HCT116 (cell line): ENCODE data around the gene GCNT2. TPM values are rescaled to one million over a fixed set of nuclear protein-coding genes. Genes with fewer than 3 reads are reported as not detected.
"Not testable (repeated sequence)": the region's sequence is repeated elsewhere in the genome, so short reads cannot be mapped to it uniquely, and the experiment has no call there.

ENCODE experiments used
- ATAC-seq: fragments of 200-7000 bp; cut with Tn5 transposase; 2 replicates; pipeline ENCODE4 v1.9.1; 2020; ENCODE audit warnings: mild to moderate bottlenecking, moderate library complexity
- BruUV-seq: library from RNA; stranded (reverse); fragments of 400-500 nt; replicated peaks from 2 replicates; lab custom pipeline; 2021; lab: Mats Ljungman, UMichigan
- CTCF ChIA-PET: fragments of 300-600 bp; sonication (Branson Sonifier 250); formaldehyde crosslinking; loops from one replicate; lab custom pipeline; 2021; ENCODE audit warnings: antibody characterized with exemption; lab: Charles Lee
- POLR2A ChIA-PET: fragments of 300-600, 350-600 bp; sonication (Branson Sonifier 250); formaldehyde crosslinking; loops from one replicate; lab custom pipeline; 2021; ENCODE audit warnings: antibody characterized with exemption; lab: Charles Lee
- RAD21 ChIA-PET, 2 experiments: fragments of 300-600 bp; sonication (Branson Sonifier 250); formaldehyde crosslinking; loops; one replicate each; lab custom pipeline; 2023; ENCODE audit warnings: low total read pairs in 2 of 2; ENCODE audit not compliant: uncharacterized antibody in 2 of 2, unreplicated experiment in 2 of 2, low non-redundant PET in 1 of 2; lab: Charles Lee
- DNase-seq: peaks from one replicate; pipeline ENCODE4 v3.0.0-alpha.2; 2010; ENCODE audit warnings: low read depth, low spot score
- H2AFZ ChIP-seq: fragments of 200-600 bp; shearing (Covaris generic), sonication (generic); 2 replicates; pipeline ENCODE4 v1.6.1; 2017; ENCODE audit warnings: low read depth, mixed run types, mixed read lengths, antibody characterized with exemption, low read length; ENCODE audit not compliant: poor library complexity, severe bottlenecking
- H3K27ac ChIP-seq: 2 replicates; pipeline ENCODE4 v1.5.1; 2012; ENCODE audit warnings: low read depth, low read length
- H3K27me3 ChIP-seq: fragments of 200-600 bp; sonication (generic); 2 replicates; pipeline ENCODE4 v1.6.1; 2016; ENCODE audit warnings: mixed run types, low read length, mixed read lengths; ENCODE audit not compliant: insufficient read depth
- H3K36me3 ChIP-seq, 2 experiments: fragments of 200-500 bp in 1 of 2; fragments of 200-600 bp in 1 of 2; sonication (Bioruptor generic) in 1 of 2; sonication (generic) in 1 of 2; 2 replicates each; pipeline versions ENCODE4 v1.5.1 to v1.6.1; 2014 to 2016; ENCODE audit warnings: low read length in 2 of 2, inconsistent platforms in 1 of 2, mixed read lengths in 1 of 2, mixed run types in 1 of 2; ENCODE audit not compliant: insufficient read depth in 2 of 2, control insufficient read depth in 1 of 2
- H3K4me1 ChIP-seq, 2 experiments: fragments of 200-600 bp in 1 of 2; sonication (generic) in 1 of 2; 2 replicates each; pipeline versions ENCODE4 v1.5.1 to v1.6.1; 2012 to 2017; ENCODE audit warnings: low read length in 2 of 2, inconsistent platforms in 1 of 2, mild to moderate bottlenecking in 1 of 2, mixed read lengths in 1 of 2, mixed run types in 1 of 2, moderate library complexity in 1 of 2; ENCODE audit not compliant: insufficient read depth in 2 of 2, control insufficient read depth in 1 of 2
- H3K4me2 ChIP-seq: fragments of 200-600 bp; sonication (generic); 2 replicates; pipeline ENCODE4 v1.6.1; 2017; ENCODE audit warnings: mixed run types, low read length, mixed read lengths
- H3K4me3 ChIP-seq, 2 experiments: fragments of 200-600 bp in 1 of 2; sonication (generic) in 1 of 2; replicated peaks in 1 of 2; 2 replicates each; pipeline ENCODE4 v1.5.1; 2011 to 2016; ENCODE audit warnings: low read length in 2 of 2, control low read depth in 1 of 2, low read depth in 1 of 2, mild to moderate bottlenecking in 1 of 2, mixed read lengths in 1 of 2, mixed run types in 1 of 2
- H3K79me2 ChIP-seq: fragments of 200-600 bp; sonication (generic); 2 replicates; pipeline ENCODE4 v1.6.1; 2017; ENCODE audit warnings: mild to moderate bottlenecking, mixed run types, low read length, moderate library complexity, mixed read lengths; ENCODE audit not compliant: insufficient read depth
- H3K9ac ChIP-seq: fragments of 200-600 bp; sonication (generic); 2 replicates; pipeline ENCODE4 v1.6.1; 2016; ENCODE audit warnings: low read length, mixed read lengths
- H3K9me2 ChIP-seq: fragments of 200-600 bp; sonication (generic), shearing (Covaris generic); 2 replicates; pipeline ENCODE4 v1.6.1; 2017; ENCODE audit warnings: mixed run types, mild to moderate bottlenecking, moderate library complexity; ENCODE audit not compliant: insufficient read depth
- H3K9me3 ChIP-seq, 2 experiments: fragments of 200-500 bp in 1 of 2; fragments of 200-600 bp in 1 of 2; sonication (Bioruptor generic) in 1 of 2; sonication (generic) in 1 of 2; 2 replicates each; pipeline ENCODE4 v1.6.1; 2014 to 2017; ENCODE audit warnings: low read length in 2 of 2, mixed read lengths in 2 of 2, inconsistent platforms in 1 of 2, low read depth in 1 of 2, mild to moderate bottlenecking in 1 of 2, mixed run types in 1 of 2, moderate library complexity in 1 of 2; ENCODE audit not compliant: control insufficient read depth in 1 of 2, insufficient read depth in 1 of 2
- H4K20me1 ChIP-seq: fragments of 200-600 bp; sonication (generic), shearing (Covaris generic); 2 replicates; pipeline ENCODE4 v1.6.1; 2017; ENCODE audit warnings: mixed run types, mild to moderate bottlenecking, moderate library complexity; ENCODE audit not compliant: insufficient read depth
- FOSL1 ChIP-seq: IDR thresholded peaks from 2 replicates; pipeline ENCODE4 v1.6.1; 2012; ENCODE audit warnings: low read depth
- REST ChIP-seq: IDR thresholded peaks from 2 replicates; pipeline ENCODE4 v1.6.1; 2012; ENCODE audit warnings: low read depth
- ZFX ChIP-seq: fragments of 450-650 bp; IDR thresholded peaks from 2 replicates; pipeline ENCODE4 v1.6.1; 2017
- ZNF274 ChIP-seq: fragments of 200-500 bp; sonication (Bioruptor generic); IDR thresholded peaks from 2 replicates; pipeline ENCODE4 v1.6.1; 2014; ENCODE audit warnings: mild to moderate bottlenecking, low read depth, low read length, inconsistent platforms
- intact Hi-C: fragments of 100-400 bp; cut with micrococcal nuclease; formaldehyde crosslinking; loops from 2 replicates; pipeline ENCODE4 v1.10.0; 2022
- total RNA-seq: library from RNA; stranded (reverse); gene quantifications from one replicate; pipeline ENCODE4 v1.2.1, GENCODE V29; 2021; ENCODE audit not compliant: unreplicated experiment

GCNT2 gene
- total RNA-seq, 1 experiment from 2014 or later, result 0.74 TPM

GRCh38 chr6:10567256-10568026, 46.3 kb downstream of the GCNT2 start:
- TF ChIP-seq ZFX, result no peak
- no peak for TF ChIP-seq REST
- no peaks in the 10 kb centered on the region for H4K20me1 ChIP-seq
- H3K27me3 ChIP-seq, result no peaks in the 10 kb centered on the region
- ChIA-PET CTCF (no interaction called here), POLR2A (no interaction called here), RAD21 (no interaction called here)
- ATAC-seq, result peak; percentile 17; the same call in 1 of the 2 replicates
- no peak overlapping the region for H2AFZ ChIP-seq
- no peak overlapping the region for H3K27ac ChIP-seq
- H3K9me3 ChIP-seq, result no peaks in the 10 kb centered on the region
- no TSS peak for BruUV-seq
- no peaks in the 10 kb centered on the region for H3K9me2 ChIP-seq
- H3K79me2 ChIP-seq, result no peaks in the 10 kb centered on the region
- H3K9ac ChIP-seq, result no peak overlapping the region
- no peak overlapping the region for H3K4me2 ChIP-seq
- intact Hi-C loops, result no loop called here
- H3K4me3 ChIP-seq, result no peak overlapping the region
- DNase-seq, result no peak
- no peaks in the 10 kb centered on the region for H3K4me1 ChIP-seq
- H3K36me3 ChIP-seq, result no peaks in the 10 kb centered on the region

GRCh38 chr6:10569392-10570127, 48.4 kb downstream of the GCNT2 start:
- Histone ChIP-seq H3K4me2 (no peak overlapping the region), H3K9me2 (no peaks in the 10 kb centered on the region), H3K36me3 (no peaks in the 10 kb centered on the region), H3K9me3 (no peaks in the 10 kb centered on the region), H3K27ac (no peak overlapping the region), H2AFZ (no peak overlapping the region), H3K4me1 (peaks cover 3% of the 10 kb centered on the region in 2 experiments; a peak in 1 of 4 replicates), H3K79me2 (no peaks in the 10 kb centered on the region), H3K4me3 (no peak overlapping the region), H3K27me3 (no peaks in the 10 kb centered on the region)
- DNase-seq, result no peak
- intact Hi-C loops, result no loop called here
- BruUV-seq, result no TSS peak
- no peak for ATAC-seq
- ChIA-PET CTCF (no interaction called here), POLR2A (no interaction called here)
- TF ChIP-seq ZNF274, result no peak
- no peak for TF ChIP-seq FOSL1
- TF ChIP-seq, all 23 proteins: peak for 0
- H4K20me1 ChIP-seq, result no peaks in the 10 kb centered on the region
- H3K9ac ChIP-seq, result no peak overlapping the region
- RAD21 ChIA-PET, result no interaction called here

- H3K9ac ChIP-seq, CTCF ChIA-PET, H3K9me3 ChIP-seq, DNase-seq, H2AFZ ChIP-seq, RAD21 ChIA-PET, BruUV-seq, intact Hi-C loops, H3K27me3 ChIP-seq, H3K4me3 ChIP-seq, ATAC-seq, POLR2A ChIA-PET, H3K9me2 ChIP-seq, H3K79me2 ChIP-seq, H4K20me1 ChIP-seq, H3K36me3 ChIP-seq, H3K27ac ChIP-seq, H3K4me2 ChIP-seq, H3K4me1 ChIP-seq: not testable (repeated sequence)
Observed at GRCh38 chr6:10575519-10575918, 54.4 kb downstream of the GCNT2 start.
